K562 (cell line): ENCODE data around the gene LY6G6D. TPM values are rescaled to one million over a fixed set of nuclear protein-coding genes. Genes with fewer than 3 reads are reported as not detected.

Source experiments
- ARHGAP35 ChIP-seq: fragments of 450-650 bp; IDR thresholded peaks from 2 replicates; pipeline ENCODE4 v1.6.1; 2018; ENCODE audit not compliant: partially characterized antibody
- ATF7 ChIP-seq: fragments of 450-650 bp; IDR thresholded peaks from 2 replicates; pipeline ENCODE4 v1.7.1; 2014; ENCODE audit warnings: mild to moderate bottlenecking, moderate library complexity
- GTF2E2 ChIP-seq: fragments of 200-800 bp; sonication (Bioruptor generic); IDR thresholded peaks from 2 replicates; pipeline ENCODE4 v1.6.1; 2016; ENCODE audit warnings: missing genetic modification characterization, missing compliant biosample characterization
- HDAC2 ChIP-seq: fragments of 450-650 bp; IDR thresholded peaks from 2 replicates; pipeline ENCODE4 v1.6.1; 2016; ENCODE audit warnings: mild to moderate bottlenecking
- HEY1 ChIP-seq: fragments of 250-450 bp; sonication (Bioruptor Pico); IDR thresholded peaks from 2 replicates; pipeline ENCODE4 v1.5.0; 2020; ENCODE audit warnings: mild to moderate bottlenecking, moderate library complexity, borderline replicate concordance
- MAZ ChIP-seq, 2 experiments: fragments of 450-650 bp in 1 of 2; sonication (generic) in 1 of 2; formaldehyde crosslinking; IDR thresholded peaks in 1 of 2; conservative IDR thresholded peaks in 1 of 2; 2 replicates each; pipeline versions ENCODE4 v1.4.0 to v1.5.0; 2020; ENCODE audit warnings: mild to moderate bottlenecking in 1 of 2, missing genetic modification reagents in 1 of 2
- NCOA1 ChIP-seq: fragments of 450-650 bp; IDR thresholded peaks from 2 replicates; pipeline ENCODE4 v1.6.1; 2016; ENCODE audit warnings: low read depth
- NR3C1 ChIP-seq: sonication (generic); formaldehyde crosslinking; IDR thresholded peaks from 2 replicates; pipeline ENCODE4 v1.8.1; 2022; ENCODE audit warnings: missing genetic modification reagents
- POLR2A ChIP-seq: fragments of 450-650 bp; conservative IDR thresholded peaks from 2 replicates; pipeline ENCODE4 v1.6.1; 2016
- POU5F1 ChIP-seq: fragments of 150-350 bp; IDR thresholded peaks from 2 replicates; pipeline ENCODE4 v1.6.1; 2014; ENCODE audit warnings: borderline replicate concordance, low read length, low read depth, mild to moderate bottlenecking; ENCODE audit not compliant: partially characterized antibody
- PTTG1 ChIP-seq: fragments of 450-650 bp; IDR thresholded peaks from 2 replicates; pipeline ENCODE4 v1.6.1; 2016; ENCODE audit warnings: low read depth, mild to moderate bottlenecking, missing genetic modification characterization, missing compliant biosample characterization
- SMARCC2 ChIP-seq: fragments of 450-650 bp; IDR thresholded peaks from 2 replicates; pipeline ENCODE4 v1.6.1; 2017; ENCODE audit warnings: antibody characterized with exemption, moderate library complexity, mild to moderate bottlenecking, low read depth
- TFAM ChIP-seq: fragments of 250-450 bp; sonication (Bioruptor Pico); conservative IDR thresholded peaks from 2 replicates; pipeline ENCODE4 v1.5.0; 2021; ENCODE audit warnings: mild to moderate bottlenecking, moderate library complexity
- TRIM25 ChIP-seq: fragments of 450-650 bp; IDR thresholded peaks from 2 replicates; pipeline ENCODE4 v1.7.0; 2016; ENCODE audit warnings: borderline replicate concordance
- ZNF282 ChIP-seq: sonication (generic); formaldehyde crosslinking; IDR thresholded peaks from 2 replicates; pipeline ENCODE4 v1.8.1; 2023; ENCODE audit warnings: missing genetic modification reagents
- ZNF609 ChIP-seq: sonication (generic); formaldehyde crosslinking; IDR thresholded peaks from 2 replicates; pipeline ENCODE4 v1.8.1; 2023; ENCODE audit warnings: missing genetic modification reagents, mild to moderate bottlenecking, borderline replicate concordance
- polyA plus RNA-seq, 8 experiments: library from polyadenylated mRNA; depleted of rRNA in 4 of 8; stranded (reverse) in 5 of 8; unstranded in 3 of 8; fragments of >200 nt; fragmentation: Nextera tagmentation in 2 of 8; fragmentation: Illumina TruSeq in 1 of 8; extraction: Ambion mirVana in 2 of 8; extraction: Trizol in 1 of 8; gene quantifications; 2 replicates each; pipeline versions ENCODE4 v1.2.1 to v1.2.3, GENCODE V29; 2011 to 2014; ENCODE audit warnings: inconsistent platforms in 1 of 8, missing spikeins in 1 of 8
- total RNA-seq, 7 experiments: library from RNA; depleted of rRNA in 6 of 7; stranded (reverse); fragments of >200 nt in 6 of 7; fragmentation: Illumina TruSeq in 2 of 7; extraction: Trizol in 2 of 7; gene quantifications; 2 replicates each; pipeline versions ENCODE4 v1.2.1 to v1.2.3, GENCODE V29; 2011 to 2021; ENCODE audit warnings: low replicate concordance in 1 of 7
- TF ChIP-seq, protein P1 (sequence below): IDR thresholded peaks from 3 replicates; pipeline ENCODE4 v1.6.1; 2011; ENCODE audit warnings: borderline replicate concordance, mild to moderate bottlenecking; ENCODE audit not compliant: insufficient read length, insufficient read depth

LY6G6D gene
- total and polyA plus RNA-seq, 9 of the 15 experiments (the other 6 are each of a cell fraction or from before 2014, with no cell fraction given), result 0.30 to 0.38 TPM; not detected in 7

DNA sequence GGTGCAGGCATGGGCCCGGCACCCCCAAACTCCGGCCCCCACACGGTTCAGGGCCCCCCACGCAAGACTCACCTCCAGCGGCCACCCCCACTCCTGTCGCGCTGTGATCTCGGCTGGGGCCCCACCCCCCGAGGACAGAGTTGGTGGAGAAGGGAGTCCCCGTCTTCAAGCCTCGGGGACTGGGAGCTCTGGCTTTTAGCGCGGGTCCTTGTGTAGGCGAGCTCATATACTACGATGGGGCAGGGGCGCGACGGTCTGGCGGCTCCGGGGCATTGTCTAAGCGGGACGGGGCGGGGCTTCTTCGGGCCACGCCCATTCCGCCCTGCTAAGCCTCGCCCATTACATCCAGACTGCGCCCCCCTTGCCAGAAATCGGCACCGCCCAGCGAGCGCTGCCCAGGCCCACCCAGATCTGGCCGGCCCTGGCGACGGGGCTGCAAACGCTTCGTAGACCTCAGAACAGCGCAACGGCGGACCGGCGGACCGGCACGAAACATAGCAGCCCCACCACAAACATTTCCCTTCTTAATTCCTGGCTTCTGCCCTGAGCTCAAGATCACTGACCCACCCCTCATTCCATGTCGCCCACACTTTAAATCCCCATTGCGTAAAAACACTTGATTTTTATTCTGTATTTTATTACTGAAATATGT, 15.0 kb downstream of the LY6G6D start (continued):
- TF ChIP-seq MAZ (CRISPR knock-in tag; conservative IDR thresholded peaks at IDR 0.05 in 1 of 2, IDR thresholded peaks at IDR 0.05 in 1 of 2), result peak; percentile 78 to 99
- peak; percentile 99 for TF ChIP-seq POLR2A
- TF ChIP-seq ZNF282 (CRISPR knock-in tag), result no peak
- TF ChIP-seq TRIM25, result no peak
- TF ChIP-seq PTTG1 (tag), result no peak
- TF ChIP-seq POU5F1, result no peak
- TF ChIP-seq, protein P1, sequence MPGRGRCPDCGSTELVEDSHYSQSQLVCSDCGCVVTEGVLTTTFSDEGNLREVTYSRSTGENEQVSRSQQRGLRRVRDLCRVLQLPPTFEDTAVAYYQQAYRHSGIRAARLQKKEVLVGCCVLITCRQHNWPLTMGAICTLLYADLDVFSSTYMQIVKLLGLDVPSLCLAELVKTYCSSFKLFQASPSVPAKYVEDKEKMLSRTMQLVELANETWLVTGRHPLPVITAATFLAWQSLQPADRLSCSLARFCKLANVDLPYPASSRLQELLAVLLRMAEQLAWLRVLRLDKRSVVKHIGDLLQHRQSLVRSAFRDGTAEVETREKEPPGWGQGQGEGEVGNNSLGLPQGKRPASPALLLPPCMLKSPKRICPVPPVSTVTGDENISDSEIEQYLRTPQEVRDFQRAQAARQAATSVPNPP, result no peak
- TF ChIP-seq ZNF609 (CRISPR knock-in tag), result 0 out of 2 replicates have a peak, but pooled peaks have one; percentile 27
- no peak for TF ChIP-seq ATF7
- no peak for TF ChIP-seq HDAC2
- TF ChIP-seq ARHGAP35, result peak; percentile 82
- peak; percentile 97 for TF ChIP-seq HEY1 (CRISPR knock-in tag)
- no peak for TF ChIP-seq GTF2E2 (tag)
- TF ChIP-seq SMARCC2, result no peak
- no peak for TF ChIP-seq NR3C1 (CRISPR knock-in tag)
- no peak for TF ChIP-seq NCOA1
- no peak for TF ChIP-seq TFAM (CRISPR knock-in tag)
